Hepatocyte (in vitro differentiated cells): Measurements from ENCODE around the gene ERCC6L2.

Source experiments
- CTCF ChIP-seq: fragments of 200-600 bp; sonication (generic); IDR thresholded peaks from 2 replicates; pipeline ENCODE4 v1.5.1; 2016; ENCODE audit warnings: antibody characterized with exemption, mild to moderate bottlenecking; ENCODE audit not compliant: poor library complexity
- EZH2 ChIP-seq: fragments of 200-600 bp; sonication (generic); IDR thresholded peaks from 2 replicates; pipeline ENCODE4 v1.6.1; 2016; ENCODE audit warnings: antibody characterized with exemption, mild to moderate bottlenecking, borderline replicate concordance

GRCh38 chr9:95952471-95952870 lies 77.0 kb downstream of the ERCC6L2 start:
- no peak for TF ChIP-seq CTCF
- TF ChIP-seq EZH2 = no peak
